HG02678 (cell line): Measurements from ENCODE around the gene BTD.
"Not testable (repeated sequence)": the region's sequence is repeated elsewhere in the genome, so short reads cannot be mapped to it uniquely, and the experiment has no call there.

Experiments
- ATAC-seq: cut with Tn5 transposase; IDR thresholded peaks from one replicate; pipeline ENCODE4 v1.9.1; 2021; ENCODE audit warnings: mild to moderate bottlenecking, moderate library complexity; ENCODE audit not compliant: unreplicated experiment

Gene BTD

GRCh38 chr3:15602146-15602536, 596 bp downstream of the BTD start:
- ATAC-seq: peak; percentile 13

GRCh38 chr3:15602816-15603215, 1.3 kb downstream of the BTD start:
- ATAC-seq: not testable (repeated sequence)

DNA sequence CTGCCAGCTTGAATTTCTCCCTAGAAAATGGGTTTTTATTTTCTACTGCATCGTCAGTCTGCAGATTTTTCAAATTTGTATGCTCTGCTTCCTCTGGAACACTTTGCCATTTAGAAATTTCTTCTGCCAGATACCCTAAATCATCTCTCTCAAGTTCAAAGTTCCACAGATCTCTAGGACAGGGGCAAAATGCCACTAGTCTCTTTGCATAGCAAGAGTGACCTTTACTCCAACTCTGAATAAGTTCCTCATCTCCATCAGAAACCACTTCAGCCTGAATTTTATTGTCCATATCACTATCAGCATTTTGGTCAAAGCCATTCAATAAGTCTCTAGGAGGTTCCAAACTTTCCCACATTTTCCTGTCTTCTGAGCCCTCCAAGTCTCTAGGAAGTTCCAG, 3.0 kb downstream of the BTD start:
- not testable (repeated sequence) for ATAC-seq

- ATAC-seq: no peak
Observed at GRCh38 chr3:15606434-15606891, 4.9 kb downstream of the BTD start.

DNA sequence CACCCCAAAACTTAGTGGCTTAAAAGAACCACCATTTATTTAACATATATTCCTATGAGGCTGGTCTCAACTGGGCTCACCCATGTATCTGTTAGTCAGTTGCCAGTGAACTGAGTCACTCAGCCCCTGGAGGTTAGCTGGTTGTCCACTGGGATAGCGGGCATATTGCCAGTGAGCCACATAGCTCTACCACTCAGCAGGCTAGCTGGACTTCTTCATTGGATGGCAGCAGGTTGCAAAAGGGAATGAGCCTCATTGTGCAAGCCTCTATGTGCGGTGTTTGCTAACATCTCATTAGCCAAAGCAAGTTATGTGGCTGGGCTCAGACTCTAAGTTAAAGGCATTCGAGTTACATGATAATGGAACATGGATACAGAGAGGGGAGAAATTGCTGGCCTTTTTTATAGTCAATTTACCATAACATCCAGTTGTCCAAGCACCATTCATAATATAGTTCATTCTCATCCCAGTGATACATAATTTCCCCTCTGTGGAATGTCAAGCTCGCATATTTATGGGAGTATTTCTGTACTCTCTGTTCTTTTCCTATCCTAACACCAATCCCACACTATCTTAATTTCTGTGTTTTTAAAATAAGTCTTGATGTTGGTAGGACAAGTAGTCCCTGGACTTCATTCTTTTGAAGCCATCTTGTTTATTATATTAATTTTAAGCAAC, 8.7 kb downstream of the BTD start:
- ATAC-seq: no peak

DNA sequence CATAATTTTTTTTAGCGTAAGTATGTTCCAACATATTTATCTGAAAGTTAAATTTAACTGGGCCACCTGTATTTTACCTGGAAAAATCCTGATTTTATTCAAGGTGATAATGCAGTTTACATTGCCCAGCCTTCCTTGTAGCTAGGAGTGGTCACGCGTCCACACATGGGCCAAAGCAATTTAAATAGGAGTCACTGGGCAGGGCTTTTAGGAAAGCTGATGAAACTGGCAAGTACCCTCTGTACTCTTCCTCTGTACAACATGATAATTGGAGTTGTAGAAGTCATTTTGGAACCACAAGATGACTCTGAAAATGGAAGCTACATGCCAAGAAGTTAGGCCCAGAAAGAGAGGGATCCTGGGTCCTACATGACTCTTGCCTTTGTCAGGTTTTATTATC, 9.5 kb downstream of the BTD start:
- no peak for ATAC-seq

GRCh38 chr3:15612001-15612400, 10.5 kb downstream of the BTD start:
- ATAC-seq: no peak

DNA sequence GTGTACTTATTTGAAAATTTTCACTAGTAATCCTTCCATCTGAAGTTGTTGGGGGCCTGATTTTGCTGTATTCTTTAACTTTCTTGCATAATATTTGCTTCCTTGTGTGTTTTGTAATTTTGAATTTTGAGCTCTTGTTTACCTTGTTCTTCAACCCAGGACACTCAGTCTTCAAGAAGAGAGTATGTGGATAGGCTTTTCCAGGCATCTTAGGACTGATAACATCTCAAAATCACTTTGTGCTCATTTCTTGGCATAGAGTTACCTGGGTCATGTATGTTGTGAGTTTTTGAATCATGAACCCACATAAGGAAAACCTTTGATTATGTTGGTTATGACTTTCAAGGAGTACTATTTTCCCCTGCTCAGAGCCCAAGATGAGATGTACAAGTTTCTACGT, 13.4 kb downstream of the BTD start:
- no peak for ATAC-seq

DNA sequence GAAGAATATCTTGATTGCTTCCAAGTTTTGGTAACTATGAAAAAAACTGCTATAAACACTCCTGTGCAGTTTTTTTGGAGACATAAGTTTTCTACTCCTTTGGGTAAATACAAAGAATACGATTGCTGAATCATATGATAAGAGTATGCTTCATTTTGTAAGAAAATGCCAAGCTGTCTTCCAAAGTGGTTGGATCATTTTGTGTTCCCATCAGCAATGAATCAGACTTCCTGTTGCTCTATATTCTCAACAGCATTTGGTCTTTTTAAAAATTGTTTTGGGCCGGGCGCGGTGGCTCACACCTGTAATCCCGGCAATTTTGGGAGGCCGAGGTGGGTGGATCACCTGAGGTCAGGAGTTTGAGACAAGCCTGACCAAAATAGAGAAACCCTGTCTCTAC, 14.5 kb downstream of the BTD start:
- no peak for ATAC-seq

DNA sequence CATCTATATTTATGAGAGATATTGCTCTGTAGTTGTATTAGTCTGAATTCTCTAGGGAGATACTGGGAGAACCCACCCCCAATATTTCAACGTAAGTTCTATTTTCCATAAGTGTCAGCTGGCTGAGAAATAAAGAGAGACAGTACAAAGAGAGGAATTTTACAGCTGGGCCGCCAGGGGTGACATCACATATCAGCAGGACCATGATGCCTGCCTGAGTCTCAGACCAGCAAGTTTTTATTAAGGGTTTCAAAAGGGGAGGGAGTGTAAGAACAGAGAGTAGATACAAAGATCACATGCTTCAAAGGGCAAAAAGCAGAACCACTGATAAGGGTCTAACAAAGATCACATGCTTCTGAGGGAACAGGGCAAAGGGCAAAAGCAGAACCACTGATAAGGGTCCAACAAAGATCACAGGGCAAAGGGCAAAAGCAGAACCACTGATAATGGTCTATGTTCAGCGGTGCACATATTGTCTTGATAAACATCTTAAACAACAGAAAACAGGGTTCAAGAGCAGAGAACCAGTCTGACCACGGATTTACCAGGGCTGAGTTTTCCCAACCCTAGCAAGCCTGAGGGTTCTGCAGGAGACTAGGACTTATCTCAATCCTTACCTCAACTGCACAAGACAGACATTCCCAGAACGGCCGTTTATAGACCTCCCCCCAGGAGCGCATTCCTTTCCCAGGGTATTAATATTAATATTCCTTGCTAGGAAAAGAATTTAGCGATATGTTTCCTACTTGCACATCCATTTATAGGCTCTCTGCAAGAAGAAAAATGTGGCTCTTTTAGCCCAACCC, 18.3 kb downstream of the BTD start:
- ATAC-seq: not testable (repeated sequence)

DNA sequence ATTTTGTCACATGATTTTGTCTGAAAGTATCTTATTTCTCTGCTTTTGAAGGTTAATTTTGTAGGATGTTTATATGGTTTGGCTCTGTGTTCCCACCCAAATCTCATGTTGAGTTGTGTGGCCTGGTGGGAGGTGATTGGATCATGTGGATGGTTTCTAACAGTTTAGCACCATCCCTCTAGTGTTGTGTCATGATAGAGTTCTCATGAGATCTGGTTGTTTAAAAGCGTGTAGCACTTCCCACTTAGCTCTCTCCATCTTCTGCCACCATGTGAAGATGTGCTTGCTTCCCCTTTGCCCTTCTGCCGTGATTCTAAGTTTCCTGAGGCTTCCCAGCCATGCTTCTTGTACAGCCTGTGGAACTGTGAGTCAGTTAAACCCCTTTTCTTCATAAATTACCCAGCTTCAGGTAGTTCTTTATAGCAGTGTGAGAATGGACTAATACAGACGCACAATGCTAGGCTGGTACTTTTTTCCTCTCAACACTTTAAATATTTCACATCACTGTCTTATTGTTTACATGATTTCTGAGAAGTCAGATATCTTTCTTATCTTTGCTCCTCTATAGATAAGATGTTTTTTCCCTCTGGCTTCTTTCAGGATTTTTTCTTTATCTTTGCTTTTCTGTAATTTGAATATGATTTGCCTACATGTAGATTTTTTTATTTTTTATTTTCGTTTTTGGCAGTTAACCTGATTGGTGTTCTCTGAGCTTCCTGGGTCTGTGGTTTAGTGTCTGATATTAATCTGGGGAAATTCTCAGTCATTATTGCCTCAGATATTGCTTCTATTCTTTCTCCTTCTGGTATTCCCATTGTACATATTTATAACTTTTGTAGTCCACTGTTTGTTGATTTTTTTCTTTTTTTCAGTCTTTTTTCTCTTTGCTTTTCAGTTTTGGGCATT, 22.2 kb downstream of the BTD start:
- no peak for ATAC-seq

DNA sequence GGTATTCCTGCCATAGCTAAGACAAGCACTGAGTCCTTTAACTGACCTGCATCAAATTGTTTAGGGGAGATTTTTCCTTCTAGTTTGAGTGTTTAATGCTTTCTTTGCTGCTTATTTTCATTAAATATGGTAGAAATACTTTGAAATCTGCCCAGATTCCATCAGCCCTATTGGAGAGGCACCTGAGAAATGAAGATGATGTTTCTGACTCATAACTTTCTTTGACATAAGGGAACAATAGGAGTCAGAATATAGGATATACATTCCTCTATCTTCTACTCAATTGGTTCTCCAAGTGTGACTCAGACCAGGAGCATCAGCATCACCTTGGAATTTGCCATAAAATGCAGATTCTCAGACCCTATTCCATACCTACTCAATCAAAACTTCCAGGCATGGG, 27.4 kb downstream of the BTD start:
- ATAC-seq: no peak

DNA sequence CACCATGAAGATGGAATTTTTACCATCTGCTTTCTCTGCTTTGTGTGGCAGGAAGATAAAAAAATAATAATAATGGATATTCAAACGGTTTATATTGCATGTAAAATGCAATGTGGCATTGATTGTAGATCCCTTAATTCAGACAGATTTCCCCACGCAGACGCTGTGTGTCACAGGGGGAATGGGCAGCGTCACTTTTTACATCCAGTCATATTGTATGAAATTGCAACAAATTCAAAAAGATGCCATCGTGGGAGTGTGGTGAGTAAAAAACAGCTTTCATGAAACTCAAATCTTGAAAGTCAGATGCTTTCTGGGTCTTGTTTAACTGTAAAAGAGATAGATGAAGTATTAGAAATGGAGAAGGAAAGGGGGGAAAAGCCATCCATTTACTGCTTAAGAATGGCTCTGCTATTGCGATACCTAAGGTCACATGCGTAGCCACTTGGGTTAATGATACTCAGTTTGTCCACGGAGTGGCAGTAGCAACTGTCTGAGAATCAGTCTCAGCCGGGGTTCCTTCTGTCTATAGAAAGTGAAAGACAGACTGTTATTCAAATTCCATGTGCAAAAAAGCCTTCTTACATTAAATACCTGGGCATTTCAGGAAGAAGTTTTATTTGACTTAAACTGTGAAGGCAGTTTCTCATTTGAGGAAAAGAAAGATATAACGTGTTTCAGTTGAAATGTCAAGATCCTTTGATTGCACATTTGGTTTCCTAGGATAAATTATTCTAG, 28.5 kb downstream of the BTD start:
- peak; percentile 94 for ATAC-seq

DNA sequence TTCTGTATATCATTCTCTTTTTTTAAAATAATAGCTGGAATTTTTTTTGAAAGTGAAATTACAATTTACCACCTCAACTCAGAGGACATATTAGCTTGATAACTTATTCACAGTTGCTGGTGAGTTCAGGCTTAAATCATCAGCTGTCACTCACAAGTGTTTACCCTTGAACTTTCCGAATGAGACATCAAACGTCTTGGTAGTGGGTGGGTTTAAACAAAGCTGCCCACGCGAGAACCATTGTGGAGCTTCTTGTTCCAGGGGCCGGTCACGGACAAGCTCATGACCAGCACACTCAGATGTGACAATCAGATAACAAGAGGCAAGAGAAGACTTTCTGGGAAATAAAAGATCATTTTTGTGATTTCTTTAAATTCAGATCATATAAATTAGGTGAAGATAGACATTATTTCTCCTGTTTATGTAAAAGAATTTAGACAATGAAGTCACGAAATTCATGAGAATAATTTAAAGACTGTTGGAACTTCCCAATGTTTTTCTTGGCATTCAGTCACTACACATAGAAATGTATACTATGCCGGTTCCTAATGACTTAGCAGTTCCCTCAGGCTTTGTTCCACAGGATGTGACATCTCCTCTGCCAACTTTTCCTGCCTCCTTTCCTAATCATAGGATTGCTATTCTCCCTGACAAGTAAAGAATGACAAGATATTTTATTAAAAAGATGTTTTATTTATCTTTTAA, 29.3 kb downstream of the BTD start:
- ATAC-seq: peak; percentile 57

- ATAC-seq: no peak
Observed at GRCh38 chr3:15631426-15632211, 30.1 kb downstream of the BTD start.

- ATAC-seq: no peak
Observed at GRCh38 chr3:15632212-15632580, 30.7 kb downstream of the BTD start.

GRCh38 chr3:15633159-15633558, 31.6 kb downstream of the BTD start:
- ATAC-seq: no peak

GRCh38 chr3:15633766-15634598, 32.4 kb downstream of the BTD start:
- ATAC-seq: no peak
